ENCODE measurements around the gene CARD19. TPM values are rescaled to one million over a fixed set of nuclear protein-coding genes. Genes with fewer than 3 reads are reported as not detected.

The CARD19 gene
- total RNA-seq, 4 donors from 2014 or later: 45.6 to 67.7 (median 60.7) TPM

DNA sequence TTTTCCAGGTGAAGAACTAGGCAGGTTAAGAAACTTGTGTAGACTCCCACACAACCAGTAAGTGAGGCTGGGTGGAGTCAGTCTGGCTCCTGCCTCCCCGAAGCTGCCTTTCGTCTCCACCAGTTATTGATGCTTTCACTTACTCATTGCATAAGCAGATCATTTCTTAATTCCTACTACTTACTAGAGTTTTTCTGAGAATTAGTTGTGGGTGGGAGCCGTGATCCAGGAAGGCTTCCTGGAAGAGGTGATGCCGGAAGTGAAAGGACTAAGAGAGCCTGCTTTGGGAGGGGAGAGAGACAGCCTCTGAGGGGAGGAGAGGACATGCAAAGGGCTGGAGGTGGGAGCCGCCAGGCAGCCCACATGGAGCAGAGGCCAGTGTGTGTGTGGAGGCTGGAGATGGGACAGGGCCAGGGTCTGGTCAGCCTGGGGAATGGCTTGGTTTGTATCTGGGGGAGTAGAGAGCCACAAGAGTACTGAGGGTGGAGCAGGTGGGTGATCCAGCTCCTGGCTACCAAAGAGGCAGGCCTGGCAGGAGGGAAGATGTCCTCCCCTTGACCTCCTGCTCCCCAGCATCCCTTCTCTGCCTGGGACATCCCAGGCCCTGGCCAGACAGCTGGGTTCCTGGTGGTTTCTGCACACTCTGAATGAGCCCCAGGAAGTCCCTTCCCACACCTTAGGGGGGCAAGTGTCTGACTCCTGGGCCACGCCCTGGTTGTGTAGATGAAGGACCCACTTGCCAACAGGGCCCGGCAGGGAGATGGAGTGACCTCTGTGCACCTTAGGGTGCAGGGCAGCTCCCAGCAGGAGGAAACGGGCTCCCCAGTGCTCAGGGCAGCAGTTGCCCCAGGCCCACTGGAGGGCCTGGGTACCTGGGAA lies 12.2 kb upstream of the CARD19 start:
- peak in 1 of 2 donors; percentile 52 for DNase-seq (ENCODE audit: low spot score in 2 of 2)
- no peak for TF ChIP-seq POLR2A (IDR thresholded peaks at IDR 0.05)
- TF ChIP-seq, protein P1, sequence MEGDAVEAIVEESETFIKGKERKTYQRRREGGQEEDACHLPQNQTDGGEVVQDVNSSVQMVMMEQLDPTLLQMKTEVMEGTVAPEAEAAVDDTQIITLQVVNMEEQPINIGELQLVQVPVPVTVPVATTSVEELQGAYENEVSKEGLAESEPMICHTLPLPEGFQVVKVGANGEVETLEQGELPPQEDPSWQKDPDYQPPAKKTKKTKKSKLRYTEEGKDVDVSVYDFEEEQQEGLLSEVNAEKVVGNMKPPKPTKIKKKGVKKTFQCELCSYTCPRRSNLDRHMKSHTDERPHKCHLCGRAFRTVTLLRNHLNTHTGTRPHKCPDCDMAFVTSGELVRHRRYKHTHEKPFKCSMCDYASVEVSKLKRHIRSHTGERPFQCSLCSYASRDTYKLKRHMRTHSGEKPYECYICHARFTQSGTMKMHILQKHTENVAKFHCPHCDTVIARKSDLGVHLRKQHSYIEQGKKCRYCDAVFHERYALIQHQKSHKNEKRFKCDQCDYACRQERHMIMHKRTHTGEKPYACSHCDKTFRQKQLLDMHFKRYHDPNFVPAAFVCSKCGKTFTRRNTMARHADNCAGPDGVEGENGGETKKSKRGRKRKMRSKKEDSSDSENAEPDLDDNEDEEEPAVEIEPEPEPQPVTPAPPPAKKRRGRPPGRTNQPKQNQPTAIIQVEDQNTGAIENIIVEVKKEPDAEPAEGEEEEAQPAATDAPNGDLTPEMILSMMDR (IDR thresholded peaks at IDR 0.05): no peak
- WGBS, 2 donors: 65 to 76% methylated on average over 5 to 7 of the region's 8 CpGs
- intact Hi-C loops (cut with DNase I; ENCODE audit: low total_unique reads): no loop called here
- H3K4me3 ChIP-seq (ENCODE audit: low read depth, poor library complexity, severe bottlenecking): no peak overlapping the region

DNA sequence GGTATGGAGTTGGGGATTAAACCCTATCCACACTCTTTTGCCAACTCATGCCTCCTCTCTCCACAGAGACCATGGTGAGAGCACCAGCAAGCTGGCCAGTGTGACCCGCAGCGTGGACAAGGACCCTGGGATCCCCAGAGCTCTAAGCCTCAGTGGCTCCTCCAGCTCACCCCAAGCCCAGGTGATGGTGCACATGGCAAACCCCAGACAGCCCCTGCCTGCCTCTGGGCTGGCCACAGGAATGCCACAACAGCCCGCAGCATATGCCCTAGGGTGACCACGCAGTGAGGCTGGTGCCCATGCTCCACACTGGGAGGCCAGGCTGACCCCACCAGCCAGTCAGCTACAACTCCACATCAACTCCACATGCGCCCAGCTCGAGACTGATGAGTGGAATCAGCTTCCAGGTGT lies 11.5 kb upstream of the CARD19 start:
- TF ChIP-seq, protein P1 (IDR thresholded peaks at IDR 0.05): no peak
- no peak for TF ChIP-seq POLR2A (IDR thresholded peaks at IDR 0.05)
- WGBS, 2 donors: 97 to 100% methylated on average over 4 of the region's 6 CpGs
- H3K4me3 ChIP-seq (ENCODE audit: low read depth, poor library complexity, severe bottlenecking): no peak overlapping the region
- intact Hi-C loops (cut with DNase I; ENCODE audit: low total_unique reads): no loop called here
- peak in 1 of 2 donors; percentile 32 for DNase-seq (ENCODE audit: low spot score in 2 of 2)

DNA sequence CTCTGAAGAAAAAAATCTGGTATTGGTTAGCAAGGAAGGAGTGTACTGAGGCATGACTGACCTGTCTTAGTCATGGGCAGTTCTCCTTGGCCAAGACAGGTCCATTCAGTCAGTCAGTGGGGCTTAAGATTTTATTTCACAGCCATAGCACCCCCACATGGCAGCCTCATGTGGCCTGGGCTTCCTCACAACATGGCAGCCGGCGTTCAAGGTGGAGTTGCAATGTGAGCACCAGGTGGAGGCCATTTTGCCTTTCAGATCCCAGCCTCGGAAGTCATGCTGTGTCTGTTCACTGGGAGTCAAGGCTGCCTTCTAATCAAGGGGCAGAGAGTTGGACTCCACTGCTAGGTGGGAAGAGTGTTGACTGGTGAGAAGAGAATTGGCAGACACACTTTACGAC lies 10.3 kb upstream of the CARD19 start:
- intact Hi-C loops (cut with DNase I; ENCODE audit: low total_unique reads): no loop called here
- DNase-seq (ENCODE audit: low spot score in 2 of 2): peak in 1 of 2 donors; percentile 64
- WGBS, 2 donors: 95 to 97% methylated on average over 4 of the region's 4 CpGs
- no peak overlapping the region for H3K4me3 ChIP-seq (ENCODE audit: low read depth, poor library complexity, severe bottlenecking)
- no peak for TF ChIP-seq POLR2A (IDR thresholded peaks at IDR 0.05)
- TF ChIP-seq, protein P1 (IDR thresholded peaks at IDR 0.05): no peak

DNA sequence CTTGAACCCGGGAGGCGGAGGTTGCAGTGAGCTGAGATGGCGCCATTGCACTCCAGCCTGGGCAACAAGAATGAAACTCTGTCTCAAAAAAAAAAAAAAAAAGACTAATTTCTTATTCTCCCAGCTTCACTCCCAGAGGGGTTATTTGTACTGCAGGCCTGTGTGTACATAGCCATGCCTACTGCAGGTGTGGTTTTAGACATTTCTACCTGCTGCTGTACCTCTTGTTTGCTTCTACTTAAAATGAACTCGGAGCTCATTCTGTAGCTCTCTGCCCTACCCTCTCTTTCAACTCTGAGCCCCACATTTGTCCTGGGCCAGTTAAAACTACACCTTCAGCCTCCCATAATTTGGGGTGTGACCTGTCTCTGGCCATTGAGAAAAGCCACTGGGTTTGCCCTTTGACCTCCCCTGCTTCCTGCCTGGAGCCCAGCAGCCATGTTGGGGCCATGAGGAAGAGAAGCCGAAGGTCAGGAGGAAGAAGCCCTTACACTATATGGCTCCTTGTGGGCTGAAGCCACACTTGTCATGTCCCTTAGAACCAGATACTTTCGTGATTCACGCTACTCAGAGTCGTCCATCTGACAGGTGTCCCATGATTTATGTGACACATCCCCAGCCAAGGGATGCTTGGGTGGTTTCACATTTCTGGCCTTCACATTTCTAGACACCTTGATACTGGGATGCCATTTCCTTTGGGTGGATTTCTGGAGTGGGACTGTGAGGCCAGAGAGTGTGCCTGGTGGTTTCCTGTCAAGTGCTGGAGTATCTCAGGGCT lies 9.4 kb upstream of the CARD19 start:
- intact Hi-C loops (cut with DNase I; ENCODE audit: low total_unique reads): no loop called here
- H3K4me3 ChIP-seq (ENCODE audit: low read depth, poor library complexity, severe bottlenecking): no peak overlapping the region
- peak in 1 of 2 donors; percentile 39 for DNase-seq (ENCODE audit: low spot score in 2 of 2)
- 93 to 96% methylated on average over 8 of the region's 8 CpGs for WGBS, 2 donors
- TF ChIP-seq, protein P1 (IDR thresholded peaks at IDR 0.05): no peak
- no peak for TF ChIP-seq POLR2A (IDR thresholded peaks at IDR 0.05)

DNA sequence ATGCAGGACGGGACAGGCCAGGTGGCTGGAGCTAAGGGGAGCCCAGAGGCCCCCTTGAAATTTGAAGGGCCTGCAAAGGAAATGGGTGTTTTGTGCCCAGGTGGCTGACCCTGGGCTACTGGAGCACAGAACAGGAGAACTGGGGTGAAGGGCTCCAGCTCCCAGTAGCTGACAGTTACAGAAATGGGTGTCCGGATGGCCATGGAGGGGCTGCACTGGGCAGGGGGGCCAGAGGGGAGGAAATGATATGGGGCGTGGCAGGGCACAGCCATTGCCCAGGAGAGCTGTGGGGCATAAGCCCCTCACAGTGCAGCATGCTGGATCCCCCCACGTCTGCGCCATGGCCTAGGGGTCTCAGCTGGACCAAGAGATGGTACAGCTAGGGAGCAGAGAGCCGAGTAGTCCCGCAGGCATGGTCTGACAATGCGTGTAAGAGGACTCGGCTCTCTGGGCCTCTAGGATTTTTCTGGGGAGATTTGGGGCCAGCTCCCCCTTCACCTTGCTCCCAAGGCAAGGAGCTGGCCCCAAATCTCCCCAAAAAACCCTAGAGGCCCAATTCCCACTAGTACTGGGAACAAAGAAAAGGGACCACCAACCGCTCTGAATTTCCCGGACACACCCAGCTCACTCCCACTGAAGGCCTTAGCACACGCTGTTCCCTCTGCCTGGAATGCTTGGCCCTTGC lies 7.9 kb upstream of the CARD19 start:
- 88 to 95% methylated on average over 12 of the region's 12 CpGs for WGBS, 2 donors
- peak in 1 of 2 donors; percentile 40 for DNase-seq (ENCODE audit: low spot score in 2 of 2)
- no peak overlapping the region for H3K4me3 ChIP-seq (ENCODE audit: low read depth, poor library complexity, severe bottlenecking)
- intact Hi-C loops (cut with DNase I; ENCODE audit: low total_unique reads): no loop called here
- TF ChIP-seq POLR2A (IDR thresholded peaks at IDR 0.05): no peak
- TF ChIP-seq, protein P1 (IDR thresholded peaks at IDR 0.05): no peak
